GM21717 (cell line): ENCODE data around the gene EXOC6B.

ENCODE experiments used
- ATAC-seq: cut with Tn5 transposase; IDR thresholded peaks from one replicate; pipeline ENCODE4 v1.9.1; 2021; ENCODE audit warnings: mild to moderate bottlenecking, moderate library complexity; ENCODE audit not compliant: unreplicated experiment

The EXOC6B gene

GRCh38 chr2:72128059-72128842, 697.6 kb downstream of the EXOC6B start:
- ATAC-seq, result no peak

GRCh38 chr2:72127401-72128058, 698.3 kb downstream of the EXOC6B start:
- no peak for ATAC-seq

GRCh38 chr2:72126186-72127100, 699.4 kb downstream of the EXOC6B start:
- ATAC-seq, result no peak
